Fibroblast of the aortic adventitia (primary cell): ENCODE data around the gene ZNF80. TPM values are rescaled to one million over a fixed set of nuclear protein-coding genes. Genes with fewer than 3 reads are reported as not detected.
"Not testable (repeated sequence)": the region's sequence is repeated elsewhere in the genome, so short reads cannot be mapped to it uniquely, and the experiment has no call there.

Experiments used
- DNase-seq: peaks from one replicate; pipeline ENCODE4 v3.0.0-alpha.2; 2010; ENCODE audit warnings: low read depth
- H3K4me3 ChIP-seq: 2 replicates; pipeline ENCODE4 v1.5.1; 2011; ENCODE audit warnings: low read depth, mild to moderate bottlenecking, control low read depth, low read length, moderate library complexity
- CTCF ChIP-seq: IDR thresholded peaks from 2 replicates; pipeline ENCODE4 v1.5.1; 2011; ENCODE audit warnings: mild to moderate bottlenecking, low read length, control low read depth, inconsistent platforms; ENCODE audit not compliant: insufficient read depth
- total RNA-seq: library from RNA; depleted of rRNA; stranded (reverse); fragments of >200 nt; gene quantifications from 2 replicates; pipeline ENCODE4 v1.2.3, GENCODE V29; 2012; ENCODE audit warnings: low replicate concordance

Gene ZNF80
- total RNA-seq, 1 donor, result not detected

- DNase-seq, result no peak
- TF ChIP-seq CTCF, result no peak
- H3K4me3 ChIP-seq, result no peak overlapping the region
These were observed 22.8 kb upstream of the ZNF80 start for GRCh38 chr3:114260152-114260551.

- DNase-seq, result no peak
- TF ChIP-seq CTCF, result no peak
These were observed 22.2 kb upstream of the ZNF80 start for GRCh38 chr3:114259566-114259965.

GRCh38 chr3:114253505-114253904, 16.1 kb upstream of the ZNF80 start:
- no peak overlapping the region for H3K4me3 ChIP-seq
- TF ChIP-seq CTCF, result no peak
- no peak for DNase-seq

More at GRCh38 chr3:114259566-114259965, 22.2 kb upstream of the ZNF80 start:
- H3K4me3 ChIP-seq, result no peak overlapping the region

GRCh38 chr3:114252954-114253353, 15.6 kb upstream of the ZNF80 start:
- TF ChIP-seq CTCF, result no peak
- no peak overlapping the region for H3K4me3 ChIP-seq
- no peak for DNase-seq

- TF ChIP-seq CTCF, result no peak
- no peak overlapping the region for H3K4me3 ChIP-seq
- DNase-seq, result no peak
These were observed 5.6 kb upstream of the ZNF80 start for GRCh38 chr3:114242947-114243346.

- peak; percentile 9 for DNase-seq
- H3K4me3 ChIP-seq, result no peak overlapping the region
- no peak for TF ChIP-seq CTCF
These were observed 3.9 kb upstream of the ZNF80 start for GRCh38 chr3:114241262-114241661.

- not testable (repeated sequence) for DNase-seq
These were observed 888 bp upstream of the ZNF80 start for GRCh38 chr3:114238146-114238785.

More at GRCh38 chr3:114238146-114238785, 888 bp upstream of the ZNF80 start:
- not testable (repeated sequence) for H3K4me3 ChIP-seq
